Skeletal muscle satellite cell (primary cell): ENCODE data around the gene DHRS12.
A peak's percentile ranks its signal among the peaks of the same experiment; 100 is the strongest.

Source experiments
- H3K27me3 ChIP-seq: 2 replicates; pipeline ENCODE4 v1.7.0; 2013; ENCODE audit warnings: low read length; ENCODE audit not compliant: control insufficient read depth, insufficient read depth
- H3K36me3 ChIP-seq: 2 replicates; pipeline ENCODE4 v1.7.0; 2013; ENCODE audit warnings: mild to moderate bottlenecking, control low read depth, low read length; ENCODE audit not compliant: insufficient read depth
- H3K4me1 ChIP-seq: 2 replicates; pipeline ENCODE4 v1.7.0; 2013; ENCODE audit warnings: low read length; ENCODE audit not compliant: control insufficient read depth, insufficient read depth
- H3K4me2 ChIP-seq: 2 replicates; pipeline ENCODE4 v1.7.0; 2013; ENCODE audit warnings: mild to moderate bottlenecking, low read length
- H3K4me3 ChIP-seq: 2 replicates; pipeline ENCODE4 v1.7.0; 2013; ENCODE audit warnings: low read length
- H3K9ac ChIP-seq: 2 replicates; pipeline ENCODE4 v1.7.0; 2013; ENCODE audit warnings: mild to moderate bottlenecking, low read depth, low read length, moderate library complexity
- H3K9me3 ChIP-seq: replicated peaks from 2 replicates; pipeline ENCODE4 v1.7.0; 2013; ENCODE audit warnings: mild to moderate bottlenecking, control low read depth, low read length

Gene DHRS12

GRCh38 chr13:51805313-51805712, 1.4 kb upstream of the DHRS12 start:
- Histone ChIP-seq H3K9me3 (no peaks in the 10 kb centered on the region), H3K36me3 (no peaks in the 10 kb centered on the region), H3K4me2 (peak overlapping the region; percentile 97), H3K27me3 (no peaks in the 10 kb centered on the region), H3K4me1 (peaks cover 37% of the 10 kb centered on the region), H3K4me3 (no peak overlapping the region), H3K9ac (no peak overlapping the region)

DNA sequence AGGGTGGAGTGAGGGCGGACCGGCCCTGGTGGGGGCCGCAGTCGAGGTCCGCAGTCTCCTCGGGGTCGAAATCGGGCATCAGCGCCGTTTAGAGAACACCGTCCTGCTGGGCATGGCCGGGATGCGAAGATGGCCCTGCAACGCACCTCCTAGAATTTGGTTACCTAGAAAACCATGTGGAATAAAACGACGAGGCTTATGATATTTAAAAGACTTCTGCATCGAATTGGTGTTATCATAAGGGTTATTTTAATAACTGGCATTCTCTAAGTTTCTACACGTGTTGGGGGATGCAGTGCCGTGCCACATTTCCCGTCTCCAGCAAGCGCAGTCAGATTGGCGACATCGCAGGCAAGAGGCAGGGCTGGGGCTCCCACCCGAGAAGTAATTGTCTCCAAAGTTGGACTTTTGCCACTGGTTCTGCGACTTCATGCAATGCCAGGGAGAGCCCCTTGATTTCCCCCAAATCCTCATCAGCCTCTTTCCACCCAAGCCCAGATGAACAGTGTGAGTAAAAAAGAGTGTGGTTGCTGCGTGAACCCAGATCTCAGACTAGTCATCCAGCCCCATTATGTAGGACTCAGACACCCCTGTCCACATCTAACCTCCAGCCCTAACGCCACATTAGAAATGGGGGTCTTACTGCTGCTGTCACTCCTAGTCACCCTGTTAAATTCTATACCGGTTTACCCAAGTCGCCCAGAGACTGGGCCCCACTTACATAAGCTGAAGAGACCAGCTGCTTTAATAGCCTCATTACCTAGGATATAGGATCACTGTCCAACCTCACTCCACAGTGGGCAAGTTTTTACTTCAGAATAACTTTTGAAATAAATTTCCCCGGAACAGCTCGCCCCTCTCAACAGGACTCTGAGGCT, 571 bp upstream of the DHRS12 start:
- H3K4me2 ChIP-seq, result peak overlapping the region; percentile 97
- no peaks in the 10 kb centered on the region for H3K36me3 ChIP-seq
- H3K4me3 ChIP-seq, result peak overlapping the region; percentile 86
- H3K9me3 ChIP-seq, result no peaks in the 10 kb centered on the region
- peaks cover 37% of the 10 kb centered on the region for H3K4me1 ChIP-seq
- no peaks in the 10 kb centered on the region for H3K27me3 ChIP-seq
- peak overlapping the region; percentile 93 for H3K9ac ChIP-seq

DNA sequence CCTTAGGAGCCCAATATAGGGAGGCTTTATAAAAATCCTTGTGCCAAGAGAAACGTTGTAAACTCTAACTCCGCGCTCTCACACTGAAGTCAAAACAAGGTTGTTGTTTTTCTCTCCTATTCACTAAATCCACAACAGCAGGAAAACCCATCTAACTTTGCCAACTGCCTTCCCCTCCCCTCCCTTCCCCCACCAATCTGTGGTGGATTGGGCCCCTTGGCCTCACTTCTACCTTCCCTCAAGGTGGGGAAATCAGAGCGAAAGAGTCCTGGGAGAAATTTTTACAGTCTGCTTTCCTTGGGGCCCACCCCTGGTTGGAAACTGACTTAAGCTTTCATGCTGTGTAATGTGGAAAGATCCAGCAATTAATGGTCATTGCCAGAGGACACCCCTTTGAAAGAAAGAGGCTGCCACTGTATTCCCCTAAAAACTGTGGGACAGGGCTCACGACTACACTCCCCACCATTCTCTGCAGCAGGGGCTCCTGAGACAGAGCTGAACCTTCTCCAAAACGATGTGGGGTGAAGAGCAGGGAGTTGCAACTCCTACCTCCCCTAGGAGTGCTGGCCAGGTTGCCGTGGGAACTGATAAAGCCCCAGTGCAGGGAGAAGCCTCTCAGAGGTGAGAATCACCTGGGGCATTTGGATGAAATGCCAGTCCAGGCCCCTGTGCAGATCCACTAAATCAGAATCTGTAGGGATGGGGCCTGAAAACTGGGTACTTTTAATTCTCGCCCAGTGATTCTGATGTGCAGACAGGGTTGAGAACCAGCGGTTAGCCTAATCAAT, 1.1 kb downstream of the DHRS12 start:
- no peaks in the 10 kb centered on the region for H3K36me3 ChIP-seq
- peak overlapping the region; percentile 97 for H3K4me2 ChIP-seq
- H3K9ac ChIP-seq, result peak overlapping the region; percentile 93
- peaks cover 37% of the 10 kb centered on the region for H3K4me1 ChIP-seq
- no peaks in the 10 kb centered on the region for H3K27me3 ChIP-seq
- no peaks in the 10 kb centered on the region for H3K9me3 ChIP-seq
- peak overlapping the region; percentile 86 for H3K4me3 ChIP-seq

- H3K9me3 ChIP-seq, result no peaks in the 10 kb centered on the region
- H3K4me2 ChIP-seq, result peak overlapping the region; percentile 97
- peak overlapping the region; percentile 0 for H3K9ac ChIP-seq
- H3K27me3 ChIP-seq, result no peaks in the 10 kb centered on the region
- no peaks in the 10 kb centered on the region for H3K36me3 ChIP-seq
- peak overlapping the region; percentile 11 for H3K4me3 ChIP-seq
- H3K4me1 ChIP-seq, result peaks cover 34% of the 10 kb centered on the region
Measured at GRCh38 chr13:51801631-51802099, 2.3 kb downstream of the DHRS12 start.

- no peaks in the 10 kb centered on the region for H3K36me3 ChIP-seq
- no peak overlapping the region for H3K4me3 ChIP-seq
- no peaks in the 10 kb centered on the region for H3K9me3 ChIP-seq
- no peak overlapping the region for H3K4me2 ChIP-seq
- H3K27me3 ChIP-seq, result no peaks in the 10 kb centered on the region
- H3K4me1 ChIP-seq, result peaks cover 31% of the 10 kb centered on the region
- H3K9ac ChIP-seq, result no peak overlapping the region
Measured at GRCh38 chr13:51800486-51800885, 3.5 kb downstream of the DHRS12 start.

DNA sequence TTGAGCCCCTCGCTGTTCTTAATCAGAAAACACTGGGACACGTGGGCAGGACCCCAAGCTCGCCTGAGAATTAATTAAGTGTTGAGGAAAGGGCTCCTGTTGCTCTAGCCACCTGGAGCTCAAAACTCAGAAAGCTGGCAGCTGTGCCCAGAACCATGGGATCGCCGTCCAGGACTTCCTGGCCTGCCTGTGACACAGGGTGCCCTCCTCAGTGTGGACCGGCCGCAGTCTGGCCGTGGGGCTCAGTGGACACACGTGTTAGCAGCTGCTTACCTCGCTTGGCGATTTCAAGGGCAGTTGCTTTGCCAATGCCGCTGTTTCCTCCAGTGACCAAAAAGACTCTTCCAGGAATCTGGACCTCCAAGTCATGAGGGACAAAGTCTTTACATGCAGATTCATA, 4.7 kb downstream of the DHRS12 start:
- Histone ChIP-seq H3K9me3 (no peaks in the 10 kb centered on the region), H3K4me2 (no peak overlapping the region), H3K4me3 (no peak overlapping the region), H3K36me3 (no peaks in the 10 kb centered on the region), H3K27me3 (no peaks in the 10 kb centered on the region), H3K4me1 (peaks cover 24% of the 10 kb centered on the region), H3K9ac (no peak overlapping the region)

DNA sequence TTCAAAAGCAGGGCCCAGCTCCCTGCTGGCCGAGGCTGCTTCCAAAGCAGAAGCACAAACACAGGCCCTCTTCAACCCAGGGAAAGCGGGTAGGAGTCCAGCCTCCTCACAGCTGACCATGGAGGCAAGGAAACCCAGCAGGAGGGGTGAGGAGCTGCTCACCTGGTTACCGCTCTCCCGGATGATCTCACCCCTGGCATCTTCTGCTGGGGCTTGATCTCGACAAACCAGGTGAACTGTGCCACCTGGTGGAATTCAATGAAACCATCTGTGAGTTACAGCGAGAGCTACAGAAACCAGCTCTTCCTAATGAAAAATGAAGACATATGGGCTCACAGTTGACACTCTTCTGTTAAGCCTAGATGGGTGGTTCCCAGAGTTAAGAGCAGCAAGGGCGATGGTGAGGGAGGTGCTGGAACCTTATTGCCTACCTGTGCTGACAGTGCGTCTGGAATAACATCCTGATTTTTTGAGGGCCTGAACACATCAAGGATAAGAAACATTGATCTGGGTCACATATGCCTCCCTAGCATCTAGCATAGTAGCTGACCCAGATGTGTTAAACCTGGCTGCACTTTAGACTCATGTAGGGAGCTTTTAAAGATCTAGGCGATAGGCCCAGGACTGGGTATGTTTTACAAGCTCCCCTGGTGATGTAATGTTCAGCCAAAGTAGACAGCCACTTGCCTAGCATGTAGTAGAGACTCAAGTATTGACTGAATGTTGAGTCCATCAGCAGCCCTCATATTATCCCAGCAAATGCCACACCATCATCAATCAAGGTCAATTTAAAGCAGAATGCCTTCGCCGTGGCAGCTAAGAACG, 6.1 kb downstream of the DHRS12 start:
- no peak overlapping the region for H3K9ac ChIP-seq
- no peaks in the 10 kb centered on the region for H3K9me3 ChIP-seq
- no peaks in the 10 kb centered on the region for H3K27me3 ChIP-seq
- H3K36me3 ChIP-seq, result no peaks in the 10 kb centered on the region
- no peak overlapping the region for H3K4me2 ChIP-seq
- H3K4me1 ChIP-seq, result peaks cover 27% of the 10 kb centered on the region
- H3K4me3 ChIP-seq, result no peak overlapping the region

DNA sequence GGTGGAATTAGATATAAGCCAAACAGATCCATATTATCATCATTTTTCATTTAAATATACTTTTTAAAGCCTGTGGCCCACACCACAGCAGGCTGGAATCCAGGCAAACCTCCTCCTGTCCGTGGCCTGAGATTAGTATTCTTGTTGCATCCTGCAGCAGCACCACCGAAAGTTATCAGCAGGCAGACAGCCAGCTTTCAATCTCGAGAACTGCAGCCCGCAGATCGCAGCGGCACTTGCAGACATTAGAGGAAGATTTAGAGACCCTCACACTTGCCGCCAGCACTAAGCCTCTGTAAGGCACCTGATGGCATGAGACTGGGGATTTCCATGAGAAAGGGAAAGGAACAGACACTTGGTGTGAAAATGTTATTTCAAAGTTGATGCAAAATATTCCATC, 7.4 kb downstream of the DHRS12 start:
- H3K9me3 ChIP-seq, result no peaks in the 10 kb centered on the region
- no peak overlapping the region for H3K4me2 ChIP-seq
- H3K4me3 ChIP-seq, result no peak overlapping the region
- H3K4me1 ChIP-seq, result peaks cover 15% of the 10 kb centered on the region
- H3K27me3 ChIP-seq, result no peaks in the 10 kb centered on the region
- H3K36me3 ChIP-seq, result no peaks in the 10 kb centered on the region
- H3K9ac ChIP-seq, result no peak overlapping the region

GRCh38 chr13:51795419-51795818, 8.5 kb downstream of the DHRS12 start:
- Histone ChIP-seq H3K27me3 (no peaks in the 10 kb centered on the region), H3K4me1 (peaks cover 12% of the 10 kb centered on the region), H3K4me3 (no peak overlapping the region), H3K9me3 (no peaks in the 10 kb centered on the region), H3K9ac (no peak overlapping the region), H3K4me2 (no peak overlapping the region), H3K36me3 (no peaks in the 10 kb centered on the region)

GRCh38 chr13:51794964-51795363, 9.0 kb downstream of the DHRS12 start:
- no peaks in the 10 kb centered on the region for H3K27me3 ChIP-seq
- H3K9ac ChIP-seq, result no peak overlapping the region
- no peaks in the 10 kb centered on the region for H3K36me3 ChIP-seq
- H3K4me3 ChIP-seq, result no peak overlapping the region
- peaks cover 12% of the 10 kb centered on the region for H3K4me1 ChIP-seq
- H3K4me2 ChIP-seq, result no peak overlapping the region
- no peaks in the 10 kb centered on the region for H3K9me3 ChIP-seq
